ENCODE data around the gene ERCC6. TPM values are rescaled to one million over a fixed set of nuclear protein-coding genes. Genes with fewer than 3 reads are reported as not detected.

The ERCC6 gene
- total RNA-seq, 1 experiment from 2014 or later = 49.7 TPM

GRCh38 chr10:49500412-49500811 is 38.5 kb downstream of the ERCC6 start:
- Histone ChIP-seq H3K9me3 (ENCODE audit: insufficient read depth, low read depth) (no peaks in the 10 kb centered on the region), H3K27me3 (ENCODE audit: insufficient read depth, low read depth) (no peaks in the 10 kb centered on the region), H3K36me3 (ENCODE audit: low read depth) (peaks cover 36% of the 10 kb centered on the region), H3K79me2 (ENCODE audit: low read depth) (no peaks in the 10 kb centered on the region), H3K27ac (no peak overlapping the region), H3K4me1 (replicated peaks; ENCODE audit: insufficient read depth) (no peaks in the 10 kb centered on the region), H2AFZ (no peak overlapping the region), H4K20me1 (ENCODE audit: insufficient read depth) (no peaks in the 10 kb centered on the region), H3F3A (ENCODE audit: insufficient read depth, low read depth) (0 out of 2 replicates have a peak, but pooled peaks cover 5% of the 10 kb centered on the region), H3K4me2 (no peak overlapping the region), H3K4me3 (no peak overlapping the region), H3K9me2 (ENCODE audit: insufficient read depth) (no peaks in the 10 kb centered on the region)
- TF ChIP-seq CTCF (conservative IDR thresholded peaks at IDR 0.05) (no peak), EZH2 (IDR thresholded peaks at IDR 0.05; ENCODE audit: low read depth) (no peak)
- BruUV-seq (replicated peaks) = no TSS peak
- ChIA-PET POLR2A (ENCODE audit: unreplicated experiment) (no interaction called here), CTCF (no interaction called here)
- DNase-seq = no peak
- intact Hi-C loops (cut with micrococcal nuclease; ENCODE audit: unreplicated experiment) = no loop called here

GRCh38 chr10:49499305-49499851 is 39.5 kb downstream of the ERCC6 start:
- no peak overlapping the region for H3K4me3 ChIP-seq
- ChIA-PET CTCF (interaction anchor here (0.5 kb wide), 1 partner anchor 262 kb away, joined by 5 read pairs; no protein-coding TSS in a partner anchor), POLR2A (ENCODE audit: unreplicated experiment) (no interaction called here)
- TF ChIP-seq CTCF (conservative IDR thresholded peaks at IDR 0.05) (no peak), EZH2 (IDR thresholded peaks at IDR 0.05; ENCODE audit: low read depth) (no peak)
- no peak overlapping the region for H3K4me2 ChIP-seq
- no peaks in the 10 kb centered on the region for H3K79me2 ChIP-seq (ENCODE audit: low read depth)
- H3K9me2 ChIP-seq (ENCODE audit: insufficient read depth) = no peaks in the 10 kb centered on the region
- DNase-seq = no peak
- no peaks in the 10 kb centered on the region for H3K27me3 ChIP-seq (ENCODE audit: insufficient read depth, low read depth)
- no peak overlapping the region for H3K27ac ChIP-seq
- H3K4me1 ChIP-seq (replicated peaks; ENCODE audit: insufficient read depth) = no peaks in the 10 kb centered on the region
- H3K36me3 ChIP-seq (ENCODE audit: low read depth) = peaks cover 28% of the 10 kb centered on the region
- H2AFZ ChIP-seq = no peak overlapping the region
- no peaks in the 10 kb centered on the region for H3K9me3 ChIP-seq (ENCODE audit: insufficient read depth, low read depth)
- BruUV-seq (replicated peaks) = no TSS peak
- no peaks in the 10 kb centered on the region for H4K20me1 ChIP-seq (ENCODE audit: insufficient read depth)
- intact Hi-C loops (cut with micrococcal nuclease; ENCODE audit: unreplicated experiment) = no loop called here
- H3F3A ChIP-seq (ENCODE audit: insufficient read depth, low read depth) = 0 out of 2 replicates have a peak, but pooled peaks cover 5% of the 10 kb centered on the region

- peaks cover 22% of the 10 kb centered on the region; the same call in 1 of the 2 replicates for H3K36me3 ChIP-seq (ENCODE audit: low read depth)
- H3K27me3 ChIP-seq (ENCODE audit: insufficient read depth, low read depth) = no peaks in the 10 kb centered on the region
- H3K4me1 ChIP-seq (replicated peaks; ENCODE audit: insufficient read depth) = no peaks in the 10 kb centered on the region
- H3K27ac ChIP-seq = no peak overlapping the region
- DNase-seq = no peak
- H4K20me1 ChIP-seq (ENCODE audit: insufficient read depth) = no peaks in the 10 kb centered on the region
- H3K4me2 ChIP-seq = no peak overlapping the region
- H2AFZ ChIP-seq = no peak overlapping the region
- no peak for TF ChIP-seq EZH2 (IDR thresholded peaks at IDR 0.05; ENCODE audit: low read depth)
- TF ChIP-seq CTCF (conservative IDR thresholded peaks at IDR 0.05) = no peak
- no peaks in the 10 kb centered on the region for H3K9me2 ChIP-seq (ENCODE audit: insufficient read depth)
- BruUV-seq (replicated peaks) = no TSS peak
- no peaks in the 10 kb centered on the region for H3K79me2 ChIP-seq (ENCODE audit: low read depth)
- POLR2A ChIA-PET (ENCODE audit: unreplicated experiment) = no interaction called here
- no peaks in the 10 kb centered on the region for H3K9me3 ChIP-seq (ENCODE audit: insufficient read depth, low read depth)
- CTCF ChIA-PET = no interaction called here
- H3K4me3 ChIP-seq = no peak overlapping the region
- intact Hi-C loops (cut with micrococcal nuclease; ENCODE audit: unreplicated experiment) = no loop called here
- H3F3A ChIP-seq (ENCODE audit: insufficient read depth, low read depth) = 0 out of 2 replicates have a peak, but pooled peaks cover 5% of the 10 kb centered on the region
Measured at GRCh38 chr10:49498425-49498824, 40.5 kb downstream of the ERCC6 start.

Measured in PC-9 (cell line).